Measurements from ENCODE around the gene FSCN2. TPM values are rescaled to one million over a fixed set of nuclear protein-coding genes. Genes with fewer than 3 reads are reported as not detected.

Gene FSCN2
- total RNA-seq, 1 donor from 2014 or later = 1.5 TPM

DNA sequence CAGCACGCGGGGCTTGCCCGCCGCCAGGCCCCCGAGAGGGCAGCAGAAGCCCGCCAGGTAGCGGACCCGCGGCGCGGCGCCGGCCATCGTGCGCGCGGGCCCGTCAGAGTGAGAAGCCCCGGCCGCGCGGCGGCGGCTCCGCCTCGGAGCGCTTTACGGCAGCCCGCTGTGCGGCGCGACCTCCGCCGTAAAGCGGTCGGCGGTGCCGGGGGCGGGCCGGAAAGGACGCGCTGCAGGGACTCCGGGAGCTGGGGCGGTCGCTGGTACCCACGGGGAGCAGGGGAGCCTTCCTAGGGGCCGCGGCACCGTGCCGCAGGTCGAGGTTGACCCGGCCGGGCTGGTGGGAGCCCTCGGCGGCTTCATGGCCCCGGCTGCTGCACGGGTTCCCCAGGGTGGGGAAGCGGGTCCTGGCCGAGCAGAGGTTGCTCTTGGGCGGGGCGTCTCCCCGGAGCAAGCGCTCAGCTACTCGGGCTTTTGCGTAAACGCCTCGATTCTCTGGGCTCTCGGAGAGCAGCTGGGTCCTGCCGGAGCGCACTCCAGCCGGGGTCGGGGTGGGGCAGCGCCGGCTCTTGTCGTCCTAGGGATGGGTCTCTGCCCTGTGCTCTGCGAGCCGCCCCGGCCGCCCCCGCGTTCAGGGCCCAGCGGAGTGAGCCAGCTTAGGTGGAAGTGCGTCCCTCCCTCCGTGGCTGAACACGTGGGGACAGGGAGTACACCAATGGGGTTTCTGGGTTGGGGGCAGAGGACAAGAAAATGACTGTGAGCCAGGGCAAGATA, 24.3 kb downstream of the FSCN2 start, which contains the start of gene FAAP100:
TSS of gene FAAP100 (minus strand) at position 110 of the 774 bp plus-strand sequence. CDS start at position 87, 23 bp downstream.
- DNase-seq (ENCODE audit: low read depth) = peak; percentile 81

DNA sequence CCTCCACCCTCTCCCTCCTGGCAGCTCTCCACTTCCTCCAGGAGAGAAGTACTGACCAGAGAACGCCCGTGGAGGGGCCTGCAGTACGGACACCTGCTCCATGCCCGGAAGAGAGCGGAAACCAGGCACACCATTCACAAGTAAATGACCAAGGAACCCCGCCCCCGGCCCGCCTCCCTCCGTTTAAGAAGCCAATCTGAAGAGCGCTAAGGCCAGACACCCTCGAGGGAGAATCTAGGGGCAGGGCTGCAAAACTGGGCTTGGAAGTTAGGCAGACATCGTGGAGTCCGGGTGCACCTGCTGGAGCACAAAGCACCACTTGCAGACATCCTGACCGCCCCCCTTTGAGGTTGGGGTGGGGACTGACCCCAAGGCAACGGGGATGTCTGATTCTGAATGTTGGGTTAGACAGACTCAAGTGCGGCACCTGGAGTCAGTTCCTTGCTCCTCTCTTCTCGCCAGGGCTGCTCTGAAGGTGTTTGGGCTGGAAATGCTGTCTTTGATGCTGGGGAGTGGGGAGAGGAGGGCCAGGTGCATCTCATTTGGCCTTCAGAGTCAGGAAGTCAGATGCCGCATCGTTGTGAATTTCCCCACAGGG, 24.9 kb downstream of the FSCN2 start:
- DNase-seq (ENCODE audit: low read depth) = peak; percentile 84

GRCh38 chr17:81553616-81554181, 25.5 kb downstream of the FSCN2 start:
- DNase-seq (ENCODE audit: low read depth) = peak; percentile 86

GRCh38 chr17:81556175-81556691, 28.1 kb downstream of the FSCN2 start:
- peak; percentile 85 for DNase-seq (ENCODE audit: low read depth)

DNA sequence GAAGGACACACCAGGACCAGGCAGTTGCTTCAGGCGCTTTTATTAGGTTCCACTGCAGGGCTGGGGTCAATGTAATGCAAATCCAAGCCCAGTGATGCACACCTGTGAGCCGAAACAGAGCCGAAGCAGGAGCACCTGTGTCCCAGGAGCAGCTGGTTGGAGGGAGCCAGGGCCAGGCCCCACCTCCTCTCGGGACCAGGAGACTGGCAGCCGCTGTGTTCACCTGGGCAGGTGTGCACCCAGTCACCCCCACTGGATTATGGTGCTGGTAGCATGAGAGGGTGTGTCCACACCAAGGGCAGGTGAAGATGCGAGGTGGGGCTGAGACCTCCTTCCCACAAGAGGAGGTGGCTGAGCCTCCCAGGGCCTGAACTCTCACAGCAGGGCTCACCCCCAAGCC, 28.7 kb downstream of the FSCN2 start:
- DNase-seq (ENCODE audit: low read depth) = no peak

- DNase-seq (ENCODE audit: low read depth) = peak; percentile 32
Observed at GRCh38 chr17:81557276-81558114, 29.3 kb downstream of the FSCN2 start.

DNA sequence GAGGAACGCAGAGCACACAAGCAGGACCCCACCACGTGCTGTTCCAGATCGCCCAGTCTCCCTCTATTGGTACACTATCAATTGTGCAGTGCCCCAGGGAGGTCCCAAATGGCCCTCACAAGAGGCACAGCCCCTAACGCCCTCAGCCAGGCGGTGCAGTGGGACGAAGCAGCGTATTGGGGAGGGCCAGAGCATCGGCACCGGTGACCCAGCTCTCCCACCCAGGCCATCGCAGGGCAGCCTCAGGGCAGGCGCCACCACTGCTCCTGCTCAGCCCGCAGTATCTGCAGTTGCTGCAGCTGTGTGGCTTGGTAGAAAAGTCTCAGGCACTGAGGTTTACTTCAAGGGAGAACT, 29.9 kb downstream of the FSCN2 start:
- DNase-seq (ENCODE audit: low read depth) = no peak

GRCh38 chr17:81558941-81559806, 31.0 kb downstream of the FSCN2 start:
- DNase-seq (ENCODE audit: low read depth) = no peak

DNA sequence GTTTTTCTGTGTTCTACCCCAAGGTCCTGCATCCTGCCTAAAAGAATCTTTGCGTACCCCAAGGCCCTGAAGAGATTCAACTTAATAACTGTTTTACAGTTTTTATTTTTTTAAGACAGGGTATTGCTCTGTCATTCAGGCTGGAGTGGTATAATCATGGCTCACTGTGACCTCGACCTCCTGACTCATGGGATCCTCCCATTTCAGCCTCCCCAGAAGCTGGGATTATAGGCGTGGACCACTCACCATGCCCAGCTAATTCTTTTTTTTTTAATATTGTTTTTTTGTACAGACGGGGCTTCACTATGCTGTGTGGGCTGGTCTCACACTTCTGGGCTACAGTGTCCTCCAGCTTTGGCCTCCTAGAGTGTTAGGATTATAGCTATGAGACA, 33.3 kb downstream of the FSCN2 start:
- no peak for DNase-seq (ENCODE audit: low read depth)

DNA sequence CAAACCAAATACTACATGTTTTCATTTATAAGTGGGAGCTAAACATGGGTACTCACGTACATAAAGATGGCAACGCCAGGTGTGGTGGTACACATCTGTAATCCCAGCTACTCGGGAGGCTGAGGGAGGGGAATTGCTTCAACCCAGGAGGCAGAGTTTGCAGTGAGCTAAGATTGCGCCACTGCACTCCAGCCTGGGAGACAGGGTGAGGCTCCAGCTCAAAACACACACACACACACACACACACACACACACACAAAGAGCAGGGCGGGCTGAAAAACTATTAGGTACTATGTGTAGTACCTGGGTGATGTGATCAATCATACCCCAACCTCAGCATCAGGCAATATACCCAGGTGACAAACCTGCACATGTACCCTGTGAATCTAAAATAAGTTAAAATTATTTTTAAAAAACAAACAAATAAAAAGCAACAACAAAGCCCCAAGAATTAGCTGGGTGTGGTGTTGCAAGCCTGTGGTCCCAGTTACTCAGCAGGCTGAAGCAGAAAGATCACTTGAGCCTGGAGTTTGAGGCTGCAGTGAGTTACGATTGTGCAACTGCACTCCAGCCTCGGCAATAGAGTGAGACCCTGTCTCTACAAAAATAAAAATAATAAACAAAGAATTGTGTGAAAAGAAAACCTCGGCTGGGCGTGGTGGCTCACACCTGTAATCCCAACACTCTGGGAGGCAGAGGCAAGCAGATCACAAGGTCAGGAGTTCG, 35.8 kb downstream of the FSCN2 start:
- no peak for DNase-seq (ENCODE audit: low read depth)

DNA sequence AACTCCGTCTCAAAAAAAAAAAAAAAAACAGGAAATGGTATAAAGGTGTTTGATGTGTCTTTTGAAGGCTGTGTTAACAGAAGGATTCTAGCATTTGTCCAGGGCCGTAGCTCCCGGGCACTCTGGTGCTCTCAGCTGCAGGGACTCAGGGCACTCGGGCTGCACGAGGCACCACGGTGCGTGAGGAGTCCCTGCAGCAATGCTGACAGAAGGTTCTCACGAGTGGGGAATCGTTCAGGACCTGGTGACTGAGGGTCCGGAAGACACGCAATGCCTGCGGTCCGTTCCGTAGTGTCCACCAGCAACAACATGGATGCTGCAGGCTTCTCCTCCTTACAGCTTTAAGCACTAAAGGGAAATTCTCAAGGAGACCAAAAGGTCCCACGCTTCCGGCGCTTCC, 36.6 kb downstream of the FSCN2 start:
- DNase-seq (ENCODE audit: low read depth) = no peak

- no peak for DNase-seq (ENCODE audit: low read depth)
Observed at GRCh38 chr17:81565231-81565630, 37.1 kb downstream of the FSCN2 start.

- DNase-seq (ENCODE audit: low read depth) = peak; percentile 95
Observed at GRCh38 chr17:81566461-81567126, 38.4 kb downstream of the FSCN2 start.

DNA sequence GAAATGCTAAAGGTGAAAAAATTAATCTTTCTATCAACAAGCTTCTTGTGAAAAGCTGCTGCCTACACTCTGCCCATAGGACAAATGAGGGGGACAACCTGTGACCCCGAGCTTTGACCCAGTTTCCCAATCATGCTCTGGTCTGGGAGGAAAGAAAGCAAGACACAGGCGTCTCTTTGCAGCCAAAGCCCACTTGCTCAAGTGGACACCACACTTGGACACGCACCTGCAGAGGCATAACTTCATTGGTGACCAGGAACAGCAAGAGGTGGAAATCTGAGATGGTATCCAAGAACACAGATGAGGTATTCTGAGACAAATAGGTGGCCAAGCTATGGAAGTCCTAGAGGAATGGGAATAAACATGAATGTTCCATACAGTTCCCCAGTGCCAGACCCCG, 39.0 kb downstream of the FSCN2 start:
- DNase-seq (ENCODE audit: low read depth) = no peak

DNA sequence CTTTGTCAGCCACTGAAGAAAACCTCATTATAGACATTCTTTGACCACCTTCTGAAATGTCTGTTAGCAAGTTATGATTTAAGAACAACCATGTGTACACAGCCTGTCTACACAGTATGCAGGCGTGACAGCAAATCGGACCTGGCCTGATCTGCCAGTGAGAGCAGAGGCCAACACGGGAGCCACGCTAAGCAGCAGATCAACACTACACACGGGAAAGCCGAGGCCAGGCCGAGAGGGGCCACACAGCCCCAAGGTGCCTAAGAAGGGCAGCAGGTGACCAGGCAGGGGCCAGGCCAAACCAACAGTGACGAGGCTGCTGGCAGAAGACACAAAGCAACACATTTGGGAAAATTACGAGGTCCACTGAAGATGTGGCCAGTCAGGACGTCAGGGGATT, 40.2 kb downstream of the FSCN2 start:
- no peak for DNase-seq (ENCODE audit: low read depth)

- no peak for DNase-seq (ENCODE audit: low read depth)
Observed at GRCh38 chr17:81569986-81570514, 41.9 kb downstream of the FSCN2 start.

DNA sequence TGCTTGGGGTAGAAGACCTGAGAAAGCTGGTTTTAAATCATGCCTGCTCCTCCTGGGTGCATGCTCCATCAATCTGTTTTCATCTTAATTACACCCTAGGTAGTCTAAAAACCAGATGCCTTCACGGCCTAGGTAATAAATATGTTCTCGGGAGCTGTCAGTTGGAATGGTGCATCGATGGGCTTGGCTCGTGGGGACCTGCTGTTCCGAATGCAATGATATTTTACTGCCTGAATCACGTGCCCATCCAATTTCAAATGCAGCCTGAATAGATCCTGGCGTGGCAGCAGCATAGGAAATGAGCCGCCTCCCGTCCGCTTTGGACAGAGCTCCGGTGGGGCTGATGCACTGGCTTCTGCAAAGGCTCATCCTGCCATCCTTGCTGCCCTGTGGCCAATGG, 42.8 kb downstream of the FSCN2 start:
- no peak for DNase-seq (ENCODE audit: low read depth)

DNA sequence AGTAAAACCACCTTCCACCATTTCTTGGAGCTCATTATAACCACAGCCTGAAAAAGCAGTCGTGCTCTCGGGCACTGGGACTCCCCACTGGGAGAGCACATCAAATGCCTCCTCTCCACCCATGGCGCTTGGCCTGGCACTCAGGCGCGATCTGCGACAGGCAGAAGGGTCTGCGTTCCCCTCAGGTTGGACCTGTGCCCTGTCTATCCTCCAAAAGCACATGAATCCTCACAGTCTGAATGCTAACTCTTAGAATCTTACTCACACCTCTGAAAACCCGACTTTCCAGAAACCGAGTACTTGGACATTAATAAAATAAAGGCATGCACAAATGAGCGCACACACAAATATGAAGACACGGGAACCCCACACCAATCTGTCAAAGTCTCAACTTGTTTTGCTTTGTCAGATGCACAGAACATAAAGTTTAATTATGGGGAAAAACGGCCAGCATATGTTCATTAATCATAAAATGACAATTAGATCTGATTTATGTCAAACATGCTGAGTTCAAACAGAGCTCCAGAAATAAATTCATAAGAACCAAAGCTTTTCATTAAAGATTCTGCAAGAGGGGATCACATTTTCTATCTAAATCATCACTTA, 44.5 kb downstream of the FSCN2 start:
- DNase-seq (ENCODE audit: low read depth) = no peak

Measured in myocyte (in vitro differentiated cells).